CD4-positive, alpha-beta T cell treated with Interleukin-1 beta for 1 hour (primary cell): ENCODE data around the gene EHD3.

ENCODE experiments used
- DNase-seq, 2 donors: peaks; one replicate each; pipeline ENCODE4 v3.0.0-alpha.2; 2020 to 2022

Gene EHD3

GRCh38 chr2:31237348-31238017 lies 3.5 kb downstream of the EHD3 start:
- no peak for DNase-seq

GRCh38 chr2:31238126-31238905 lies 4.4 kb downstream of the EHD3 start:
- no peak for DNase-seq

GRCh38 chr2:31238906-31239592 lies 5.1 kb downstream of the EHD3 start:
- DNase-seq: no peak

DNA sequence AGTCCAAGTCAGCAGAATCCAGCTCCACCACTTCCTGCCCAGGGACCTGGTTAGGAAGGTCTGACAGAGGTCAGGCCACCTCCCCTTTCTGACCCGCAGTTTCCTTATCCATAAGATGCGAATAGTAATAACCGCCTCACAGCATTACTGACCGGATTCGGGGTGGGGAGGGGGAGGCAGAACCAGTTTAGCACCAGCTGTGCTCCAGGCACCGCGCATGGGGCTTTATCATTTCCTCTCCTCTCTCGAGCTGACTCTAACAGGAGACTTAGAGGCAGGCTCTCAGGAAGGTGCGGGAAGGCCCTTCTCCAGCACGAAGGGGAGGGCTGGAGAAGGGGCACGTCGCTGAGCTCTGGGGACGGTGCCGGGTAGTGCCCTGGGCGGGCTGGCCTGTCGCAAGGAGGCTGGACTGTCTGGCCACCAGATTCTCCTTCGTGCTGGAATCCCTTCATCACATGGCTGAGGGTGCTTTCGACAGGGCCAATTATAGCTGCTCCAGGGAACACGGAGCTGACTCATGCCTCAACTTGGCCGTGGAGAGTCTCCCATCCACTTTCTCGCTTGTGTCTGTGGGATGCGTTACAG lies 5.7 kb downstream of the EHD3 start:
- no peak for DNase-seq

DNA sequence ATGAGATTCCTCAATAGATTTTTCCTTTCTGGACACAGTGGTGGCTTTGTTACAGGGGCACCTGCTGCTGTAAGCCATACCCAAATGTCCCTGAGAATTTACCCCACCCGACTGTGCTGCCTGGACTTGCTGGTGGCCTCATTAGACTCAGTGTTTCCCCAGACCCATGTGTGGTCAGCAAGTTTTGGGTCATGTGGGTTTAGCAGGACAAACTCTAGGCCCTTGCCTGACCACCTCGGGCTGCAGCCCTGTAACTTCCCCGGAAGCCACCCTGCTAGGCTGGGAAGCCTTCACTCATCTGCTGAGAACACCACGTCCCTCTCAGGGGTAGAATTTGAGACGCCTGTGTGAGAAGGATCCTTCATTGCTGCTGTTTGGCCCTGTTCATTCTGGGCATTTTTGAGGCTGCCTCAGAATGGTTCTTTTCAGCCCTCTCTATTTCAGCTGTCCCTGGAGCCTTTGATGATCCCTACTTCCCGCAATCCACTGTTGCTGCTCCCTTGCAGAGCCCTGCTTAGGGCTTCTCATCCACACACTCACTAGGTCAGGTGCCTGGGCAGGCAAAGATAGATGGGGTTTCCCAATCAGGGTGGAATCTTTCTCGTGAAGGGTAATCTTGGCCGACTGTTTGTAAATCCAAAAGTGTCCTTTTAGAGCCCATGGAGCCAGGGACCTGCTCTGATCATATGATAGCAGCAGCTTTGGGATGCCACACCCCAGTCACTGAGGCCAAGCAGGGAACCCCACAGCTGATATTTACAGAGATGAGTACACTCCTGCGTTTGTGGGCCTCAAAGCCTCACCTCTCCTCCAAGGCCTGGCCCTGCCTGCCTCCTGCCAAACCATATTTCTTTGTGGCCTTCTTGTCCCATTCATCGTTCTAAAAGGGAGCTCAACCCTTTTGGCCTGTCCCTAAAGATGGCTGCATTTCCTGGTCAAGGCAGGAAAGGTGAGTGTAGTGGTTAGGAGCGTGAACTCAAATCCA lies 6.7 kb downstream of the EHD3 start:
- no peak for DNase-seq

DNA sequence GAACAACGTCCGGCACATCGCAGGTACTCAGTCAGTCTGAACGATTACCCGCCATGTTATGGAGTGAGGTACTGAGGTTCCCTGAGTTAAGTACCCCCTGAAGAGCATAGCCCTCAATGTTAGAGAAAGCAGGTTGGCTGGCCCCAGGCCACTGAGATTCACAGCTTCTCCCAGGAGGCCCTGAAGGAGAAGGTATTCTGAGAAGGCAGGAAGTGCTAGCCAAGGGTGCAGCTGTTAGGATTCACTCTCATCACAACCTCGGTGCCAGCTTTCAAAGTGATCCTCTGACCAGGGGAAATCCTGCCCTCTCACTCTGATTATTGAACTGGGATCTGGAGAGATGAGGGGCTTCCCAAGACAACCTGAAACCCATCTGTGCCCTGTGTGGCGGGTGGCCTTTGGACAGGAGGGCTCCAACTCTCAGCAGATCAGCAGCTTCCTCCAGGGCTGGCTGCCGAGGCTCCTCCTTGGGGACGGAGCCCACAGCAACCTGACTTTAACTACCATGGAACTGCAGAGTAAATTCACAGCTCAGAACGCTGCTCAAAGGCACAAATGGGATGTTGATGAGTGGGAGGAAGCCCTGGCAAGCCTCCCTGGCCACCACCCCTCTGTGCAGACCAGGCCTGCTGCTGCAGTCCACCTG lies 7.8 kb downstream of the EHD3 start:
- DNase-seq: no peak

DNA sequence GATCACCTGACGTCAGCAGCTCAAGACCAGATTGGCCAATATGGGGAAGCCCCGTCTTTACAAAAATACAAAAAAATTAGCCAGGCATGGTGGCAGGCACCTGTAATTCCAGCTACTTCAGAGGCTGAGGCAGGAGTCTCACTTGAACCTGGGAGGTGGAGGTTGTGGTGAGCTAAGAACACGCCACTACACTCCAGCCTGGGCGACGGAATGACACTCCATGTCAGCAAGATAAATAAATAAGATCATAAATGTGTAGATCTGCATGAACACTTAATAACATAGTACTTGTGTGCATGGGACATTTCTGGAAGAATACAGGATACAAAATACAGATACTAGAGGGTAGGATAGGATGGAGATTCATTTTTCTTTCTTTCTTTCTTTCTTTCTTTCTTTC lies 9.1 kb downstream of the EHD3 start:
- no peak for DNase-seq

DNA sequence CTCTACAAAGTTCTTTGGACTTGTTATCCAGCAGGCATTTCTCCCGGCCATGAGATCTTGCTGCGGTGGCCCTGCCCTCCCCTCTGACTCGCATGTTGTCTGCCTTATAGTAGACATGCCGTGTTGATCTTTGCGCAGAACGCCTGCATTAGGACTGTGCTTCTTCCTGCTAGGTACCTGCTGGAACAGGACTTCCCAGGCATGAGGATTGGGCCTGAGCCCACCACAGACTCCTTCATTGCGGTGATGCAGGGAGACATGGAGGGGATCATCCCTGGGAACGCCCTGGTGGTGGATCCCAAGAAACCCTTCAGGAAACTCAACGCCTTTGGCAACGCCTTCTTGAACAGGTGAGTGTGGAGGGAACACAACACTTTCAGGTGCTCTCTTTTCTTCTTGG lies 10.1 kb downstream of the EHD3 start:
- DNase-seq: no peak

DNA sequence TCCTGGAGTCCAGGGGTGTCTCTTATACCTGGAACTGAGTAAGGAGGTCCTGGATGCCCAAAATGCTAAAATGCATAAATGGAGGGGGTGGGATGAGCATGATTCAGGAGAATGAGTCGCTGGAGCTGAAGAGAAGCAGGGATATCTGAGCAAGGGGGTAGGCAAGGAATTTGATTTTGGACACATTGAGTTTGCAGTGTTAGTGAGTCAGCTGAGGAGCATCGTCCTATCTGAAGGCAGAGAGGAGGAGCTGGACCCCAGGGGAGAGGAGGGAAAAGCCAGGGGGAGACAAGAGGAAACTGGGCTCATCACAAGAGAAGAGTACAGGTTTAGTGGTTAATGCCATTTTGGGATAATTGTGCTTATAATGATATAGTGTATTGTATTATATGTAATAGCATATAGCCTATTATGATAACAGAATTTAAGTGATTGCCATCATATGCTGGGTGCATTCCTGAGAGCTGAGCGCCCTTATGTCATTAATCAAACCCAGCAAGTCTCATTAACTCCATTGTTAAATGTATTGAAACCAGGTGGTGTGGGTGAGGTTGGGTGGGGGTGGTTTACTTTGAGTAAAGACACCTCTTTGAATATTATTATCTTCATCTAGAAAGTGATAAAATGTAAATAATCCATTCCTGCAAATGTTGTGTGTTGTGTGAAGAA lies 12.4 kb downstream of the EHD3 start:
- DNase-seq: no peak

DNA sequence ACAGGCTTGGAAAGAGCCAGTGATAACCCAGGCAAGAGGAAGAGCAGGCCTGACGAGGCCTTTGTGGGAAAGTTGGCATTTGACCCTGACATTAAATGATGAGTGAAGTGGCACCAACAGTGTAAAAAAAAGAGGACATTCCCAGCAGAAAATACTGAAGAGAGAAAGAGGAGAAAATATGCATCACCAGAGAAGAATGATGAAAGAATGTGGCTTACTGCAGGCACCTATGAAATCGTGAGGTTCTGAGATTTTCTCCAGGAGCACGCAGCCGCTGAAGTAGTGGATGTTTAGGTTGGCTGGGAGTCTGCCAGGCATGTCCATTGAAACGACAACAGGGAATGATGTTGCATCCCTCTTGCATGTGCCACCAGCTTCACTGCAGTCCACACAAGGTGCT lies 13.8 kb downstream of the EHD3 start:
- DNase-seq: no peak

DNA sequence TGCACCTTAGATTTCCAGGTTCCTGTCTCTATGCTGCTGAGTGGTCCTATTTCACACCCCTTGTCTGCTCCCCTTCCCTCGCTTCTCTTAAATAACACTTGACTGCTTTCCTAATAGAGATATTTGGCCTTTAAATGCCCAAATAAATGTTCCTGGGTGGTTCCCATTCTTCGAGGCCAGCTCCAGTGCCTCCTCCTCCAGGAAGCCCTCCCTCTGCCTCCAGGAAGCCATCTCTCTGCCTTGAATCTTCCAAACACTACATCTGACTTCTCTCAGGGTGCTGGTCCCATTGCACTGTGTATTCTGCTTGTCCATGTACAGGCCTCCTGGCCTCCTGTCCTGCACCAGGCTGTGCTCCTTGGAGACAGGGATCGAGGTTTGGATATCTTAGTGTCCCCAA lies 14.2 kb downstream of the EHD3 start:
- no peak for DNase-seq

- DNase-seq: no peak
Observed at GRCh38 chr2:31249009-31249690, 15.2 kb downstream of the EHD3 start.

DNA sequence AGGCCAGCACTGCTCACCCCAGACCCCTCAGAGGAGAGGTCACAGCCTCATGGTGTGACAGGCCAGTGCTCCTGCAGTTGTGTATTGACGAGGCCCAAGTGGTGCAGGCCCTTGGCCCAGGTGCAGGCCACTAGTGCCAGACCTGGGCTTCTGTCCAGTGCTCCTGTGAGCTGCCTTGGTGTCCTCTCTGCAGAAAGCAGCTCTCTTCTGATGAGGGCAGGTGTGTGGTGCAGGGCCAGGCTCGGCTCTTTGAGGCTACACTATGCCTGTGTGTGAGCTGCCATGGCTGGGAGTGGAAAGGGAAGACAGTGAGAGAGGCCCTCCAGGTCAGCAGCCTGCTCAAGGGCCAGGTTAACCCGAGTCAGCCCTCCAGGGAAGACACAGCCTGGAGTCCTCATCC lies 17.1 kb downstream of the EHD3 start:
- no peak for DNase-seq

GRCh38 chr2:31251851-31252250 lies 17.9 kb downstream of the EHD3 start:
- no peak for DNase-seq

DNA sequence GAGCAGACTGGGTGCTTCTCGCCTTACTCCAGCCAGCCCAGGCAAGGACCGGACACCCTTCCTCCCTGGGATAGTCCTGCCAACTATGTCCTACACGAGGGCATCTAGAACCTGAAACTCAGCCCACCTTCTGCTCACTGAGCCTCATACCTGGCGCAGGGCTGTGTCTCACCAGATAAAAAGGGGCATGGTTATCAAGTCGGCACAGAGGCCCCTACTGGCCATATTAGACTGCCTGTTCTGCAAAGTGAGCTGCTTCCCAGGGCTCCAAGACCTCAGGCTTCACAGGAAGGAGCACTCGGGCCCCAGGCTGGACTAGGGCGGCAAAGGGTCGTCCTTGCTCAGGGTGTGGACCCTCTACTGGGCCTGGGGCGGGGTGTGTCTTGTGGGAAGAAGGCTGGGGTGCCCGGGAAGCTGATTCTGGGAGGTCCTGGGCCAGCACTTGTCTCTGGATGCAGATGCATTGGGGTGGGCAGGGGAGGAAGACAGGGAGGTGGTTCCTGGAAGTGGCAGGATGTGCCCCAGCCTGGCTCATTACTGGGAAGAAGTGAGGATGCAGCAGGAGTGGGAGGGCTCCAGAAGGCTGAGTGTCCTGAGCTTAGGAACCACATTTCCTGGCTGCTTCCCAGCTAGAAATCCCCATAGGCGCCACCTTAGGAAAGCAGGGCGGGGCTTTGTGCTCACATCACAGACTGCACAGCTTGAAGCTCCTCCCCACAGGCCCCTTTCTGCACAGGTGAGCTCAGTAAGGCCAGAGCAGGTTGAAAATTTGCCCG lies 19.6 kb downstream of the EHD3 start:
- DNase-seq: no peak

GRCh38 chr2:31254237-31255203 lies 20.6 kb downstream of the EHD3 start:
- DNase-seq: no peak

DNA sequence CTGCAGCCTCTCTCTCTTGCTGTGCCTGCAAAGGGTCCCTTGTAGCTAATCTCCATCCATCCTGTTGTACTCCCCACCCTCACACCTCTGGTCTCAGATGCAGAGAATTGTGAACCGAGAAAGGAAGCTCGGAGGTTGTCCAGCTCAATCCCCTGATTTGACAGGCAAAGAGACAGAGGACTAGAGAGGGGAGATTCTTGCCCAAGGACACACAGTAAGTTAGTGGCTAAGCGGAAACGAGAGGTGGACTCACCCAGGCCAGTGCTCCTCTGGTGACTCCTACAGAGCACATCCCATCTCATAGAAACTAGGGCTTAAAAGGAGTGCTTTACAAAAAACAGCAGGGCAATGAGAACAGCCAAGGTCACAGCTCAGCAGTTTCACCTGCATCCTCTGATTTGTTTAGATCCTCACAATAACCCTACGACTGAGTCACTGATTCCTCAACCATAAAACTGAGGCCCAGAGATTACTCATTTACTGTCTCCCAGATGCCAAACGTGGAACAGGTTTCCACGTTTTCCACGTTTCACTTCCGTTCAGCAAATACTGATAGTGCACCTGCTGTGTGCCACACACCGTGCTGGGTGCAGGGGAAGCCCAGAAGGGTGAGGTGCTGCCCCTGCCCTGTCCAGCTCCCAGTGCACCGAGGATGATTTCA lies 22.1 kb downstream of the EHD3 start:
- no peak for DNase-seq
